HL-60 (cell line): Measurements from ENCODE around the gene SNF8.

Source experiments
- CTCF ChIP-seq: IDR thresholded peaks from one replicate; pipeline ENCODE4 v1.5.1; 2011; ENCODE audit warnings: low read length, control low read depth, inconsistent platforms; ENCODE audit not compliant: insufficient read depth
- GABPA ChIP-seq: IDR thresholded peaks from 2 replicates; pipeline ENCODE4 v1.6.1; 2012; ENCODE audit warnings: low read depth
- POLR2AphosphoS5 ChIP-seq: IDR thresholded peaks from 2 replicates; pipeline ENCODE4 v1.6.1; 2012; ENCODE audit warnings: low read depth
- REST ChIP-seq: IDR thresholded peaks from 2 replicates; pipeline ENCODE4 v1.6.1; 2012; ENCODE audit warnings: low read depth; ENCODE audit not compliant: insufficient replicate concordance
- SPI1 ChIP-seq: IDR thresholded peaks from 2 replicates; pipeline ENCODE4 v1.6.1; 2012; ENCODE audit warnings: low read depth, mild to moderate bottlenecking, borderline replicate concordance

DNA sequence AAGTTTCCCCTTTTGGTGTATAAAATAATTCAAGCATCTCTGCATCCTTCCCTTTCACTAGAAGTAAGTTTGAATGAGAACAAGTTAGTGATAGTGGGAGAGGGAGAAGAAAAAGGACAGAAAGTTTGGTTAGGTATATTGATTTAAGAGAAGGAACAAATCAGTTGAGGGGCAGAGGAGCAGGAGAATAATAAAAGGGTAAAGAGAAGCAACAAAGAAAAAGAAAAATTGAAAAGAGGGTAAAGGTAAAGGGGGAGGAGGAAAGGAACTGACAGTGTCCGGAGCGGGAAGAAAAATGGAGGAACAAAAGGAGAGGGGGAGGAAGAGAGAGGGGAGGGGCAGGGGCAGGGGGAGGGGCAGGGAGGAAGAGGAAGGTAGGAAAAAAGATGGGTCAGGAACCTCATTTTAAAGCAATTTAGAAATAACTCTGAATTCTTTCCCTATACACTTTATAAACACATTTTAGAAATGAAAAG lies 46.3 kb upstream of the SNF8 start:
- TF ChIP-seq CTCF (no peak), REST (no peak), SPI1 (no peak), POLR2AphosphoS5 (no peak), GABPA (no peak)
